HFF-Myc (cell line): Measurements from ENCODE around the gene PSMB4.
"Not testable (repeated sequence)": the region's sequence is repeated elsewhere in the genome, so short reads cannot be mapped to it uniquely, and the experiment has no call there.

Experiments used
- DNase-seq: peaks from one replicate; pipeline ENCODE4 v3.0.0-alpha.2; 2011; ENCODE audit warnings: low read depth; ENCODE audit errors: extremely low read depth
- H3K4me3 ChIP-seq: replicated peaks from 2 replicates; pipeline ENCODE4 v1.5.1; 2011; ENCODE audit warnings: low read depth, mild to moderate bottlenecking, control low read depth, low read length
- CTCF ChIP-seq: IDR thresholded peaks from 2 replicates; pipeline ENCODE4 v1.5.1; 2012; ENCODE audit warnings: mild to moderate bottlenecking, low read depth, low read length, control low read depth; ENCODE audit errors: missing control alignments

Gene PSMB4

GRCh38 chr1:151399324-151400171, at the start of gene PSMB4:
TSS of gene PSMB4 (plus strand) at chr1:151399573. CDS start at chr1:151399588, 15 bp downstream.
- TF ChIP-seq CTCF, result no peak
- DNase-seq, result peak; percentile 86
- H3K4me3 ChIP-seq, result peak within 1 kb of the TSS; percentile 90

- not testable (repeated sequence) for DNase-seq, H3K4me3 ChIP-seq
Measured at GRCh38 chr1:151350323-151350722, 49.0 kb upstream of the PSMB4 start.

GRCh38 chr1:151352021-151352718, 47.2 kb upstream of the PSMB4 start:
- no peak overlapping the region for H3K4me3 ChIP-seq
- no peak for TF ChIP-seq CTCF
- DNase-seq, result no peak

- DNase-seq, result no peak
- TF ChIP-seq CTCF, result no peak
- no peak overlapping the region for H3K4me3 ChIP-seq
Measured at GRCh38 chr1:151356696-151357095, 42.7 kb upstream of the PSMB4 start.

- no peak overlapping the region for H3K4me3 ChIP-seq
- DNase-seq, result no peak
- no peak for TF ChIP-seq CTCF
Measured at GRCh38 chr1:151361883-151362282, 37.5 kb upstream of the PSMB4 start.

- no peak for TF ChIP-seq CTCF
- no peak overlapping the region for H3K4me3 ChIP-seq
- DNase-seq, result no peak
Measured at GRCh38 chr1:151362308-151363155, 36.8 kb upstream of the PSMB4 start.
